Stimulated activated CD8-positive, alpha-beta memory T cell treated with anti-CD3 and anti-CD28 coated beads, Interleukin-4, amount 100 ng/mL, for 4 hours (primary cell): ENCODE measurements around the gene WRNIP1.

Experiments
- DNase-seq, 2 donors: peaks; one replicate each; pipeline ENCODE4 v3.0.0-alpha.2; 2020; ENCODE audit warnings: low read depth in 2 of 2, low spot score in 1 of 2

Gene WRNIP1

DNA sequence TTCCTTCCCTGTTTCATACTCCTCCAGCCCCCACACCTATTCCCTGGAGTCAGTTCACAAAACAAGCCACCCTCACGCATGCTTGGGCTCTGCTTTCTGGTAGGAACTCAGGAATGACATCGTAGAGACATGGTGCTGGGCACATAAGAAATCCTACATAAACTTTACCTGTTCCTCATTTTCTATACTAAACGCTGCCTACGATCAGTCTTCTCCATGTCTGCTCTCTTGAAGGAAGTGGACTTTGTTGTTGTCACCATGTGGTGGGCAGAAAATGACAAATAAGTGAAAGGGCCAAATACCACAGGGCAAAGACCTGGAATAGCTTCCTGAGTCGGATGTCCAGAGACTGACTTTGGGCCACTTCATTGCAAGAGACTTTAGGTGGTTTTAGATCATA is 24.6 kb upstream of the WRNIP1 start:
- DNase-seq = no peak

DNA sequence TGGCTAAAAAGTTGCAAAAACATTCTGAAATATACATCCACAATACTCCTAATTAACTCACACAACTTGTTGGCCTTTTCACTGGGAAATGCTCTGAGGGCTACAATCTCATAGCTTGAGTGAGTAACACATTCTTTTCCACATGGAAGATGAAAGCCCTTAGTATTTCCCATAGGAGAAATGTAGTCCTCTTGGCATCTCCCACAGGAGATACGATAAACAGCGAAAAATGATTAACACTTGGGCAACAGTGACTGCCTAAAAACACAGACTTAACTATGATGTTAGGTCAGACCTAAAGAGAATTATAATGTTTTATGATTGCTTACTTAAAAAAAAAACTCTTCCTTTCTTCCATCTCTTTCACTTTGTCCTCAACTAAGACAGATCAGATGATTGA is 23.4 kb upstream of the WRNIP1 start:
- no peak for DNase-seq

DNA sequence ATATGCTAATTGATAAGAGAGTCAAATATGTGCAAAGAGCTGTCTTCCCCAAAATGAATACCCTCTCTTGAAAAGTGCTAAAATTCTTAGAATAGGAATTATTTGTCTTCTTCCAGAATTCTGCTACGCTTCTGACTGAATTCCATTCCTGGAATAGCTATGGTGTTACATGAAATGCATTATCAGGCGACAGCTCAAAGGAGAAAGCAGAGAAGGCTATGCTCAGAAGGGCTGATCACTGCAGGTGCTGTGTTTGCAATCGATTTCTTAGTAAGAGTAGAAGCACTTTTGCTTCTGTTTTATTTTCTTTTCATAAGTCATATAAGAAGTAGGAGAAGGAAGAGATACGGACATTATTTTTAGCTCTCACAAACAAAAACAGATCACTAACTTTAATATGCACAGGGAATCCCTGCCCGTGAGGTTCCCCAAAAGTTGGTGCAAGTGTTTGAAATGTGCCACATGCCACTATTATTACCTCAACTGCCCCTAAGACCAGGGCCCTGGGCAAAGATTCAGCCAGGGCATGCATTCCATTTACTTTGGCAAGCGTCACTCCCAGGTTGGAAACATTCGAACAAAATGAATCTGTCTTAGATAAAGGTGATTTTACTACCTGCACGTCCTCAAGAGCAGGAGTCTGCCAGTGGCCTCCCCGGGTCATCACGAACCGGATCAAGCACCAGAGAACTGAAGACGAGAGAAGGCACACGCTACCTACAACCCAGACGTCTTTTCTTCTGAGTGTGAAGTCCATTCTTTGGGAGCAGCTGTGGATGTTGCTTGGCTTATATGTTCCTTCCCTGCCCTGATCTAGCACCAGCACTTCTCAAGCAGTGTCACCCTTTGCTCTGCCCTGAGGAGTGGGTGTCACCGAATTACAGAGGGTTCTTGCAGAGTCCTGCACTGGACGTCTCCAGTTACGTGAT is 21.6 kb upstream of the WRNIP1 start:
- no peak for DNase-seq

DNA sequence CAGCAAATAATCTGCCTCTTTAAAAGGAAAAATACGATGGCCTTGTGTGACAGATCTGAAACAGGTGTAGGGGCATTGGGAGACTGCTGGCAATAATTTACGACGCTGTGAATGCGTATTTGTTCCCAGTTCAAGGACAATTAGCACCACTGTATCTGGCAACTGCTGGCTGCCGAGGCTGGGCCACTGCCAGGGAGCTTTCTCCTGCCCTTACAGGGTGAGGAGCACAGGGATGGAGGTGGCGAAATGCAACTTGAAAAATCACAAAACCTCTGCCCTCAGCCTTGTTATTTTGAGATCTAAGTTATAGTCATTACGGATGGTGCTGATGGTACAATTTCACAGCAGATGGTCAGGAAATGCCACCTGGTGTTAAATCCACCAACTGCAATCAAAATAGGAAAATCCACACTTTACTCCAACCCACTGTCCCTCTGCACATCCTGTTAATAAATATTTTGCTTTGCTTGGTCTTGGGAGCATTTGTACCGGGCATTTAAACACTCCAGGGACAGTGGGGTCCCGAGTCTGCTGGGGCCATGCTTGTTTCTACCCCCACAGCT is 20.9 kb upstream of the WRNIP1 start:
- no peak for DNase-seq

DNA sequence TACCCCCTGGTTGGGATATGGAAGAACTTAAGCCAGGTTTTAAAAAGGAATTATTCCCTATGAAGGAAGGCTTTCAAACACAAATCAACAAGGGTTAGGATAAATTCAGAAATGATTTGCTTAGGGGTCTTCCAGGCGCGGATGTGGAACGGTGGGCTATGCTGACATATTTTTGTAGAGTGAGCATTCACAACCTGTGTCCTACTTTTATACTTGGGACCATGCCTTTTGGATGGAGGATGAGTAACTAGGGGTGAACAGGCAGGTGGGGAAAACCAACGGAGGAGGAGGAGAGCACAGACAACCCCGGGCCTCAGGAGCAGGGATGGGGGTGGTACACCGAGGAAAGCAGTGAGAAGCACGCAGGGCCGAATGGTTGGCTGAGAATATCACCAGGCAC is 20.4 kb upstream of the WRNIP1 start:
- no peak for DNase-seq

DNA sequence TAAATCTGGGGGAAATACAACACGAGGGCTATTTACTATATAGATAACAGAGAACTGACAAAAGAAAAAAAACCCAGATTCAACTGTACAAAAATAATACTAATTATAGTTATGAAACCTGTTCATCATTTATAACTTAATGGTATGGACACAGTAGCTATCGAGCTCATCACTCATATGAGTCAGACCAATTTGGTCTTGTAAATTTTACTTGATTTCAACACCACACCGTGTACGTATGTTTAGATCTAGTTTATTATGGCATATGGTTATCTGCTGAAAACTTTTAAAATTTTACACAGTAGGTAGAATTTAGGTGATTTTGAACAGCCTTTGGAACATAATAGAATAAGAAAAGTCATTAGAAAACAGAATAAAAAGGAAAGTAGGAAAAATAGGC is 19.9 kb upstream of the WRNIP1 start:
- DNase-seq = no peak

DNA sequence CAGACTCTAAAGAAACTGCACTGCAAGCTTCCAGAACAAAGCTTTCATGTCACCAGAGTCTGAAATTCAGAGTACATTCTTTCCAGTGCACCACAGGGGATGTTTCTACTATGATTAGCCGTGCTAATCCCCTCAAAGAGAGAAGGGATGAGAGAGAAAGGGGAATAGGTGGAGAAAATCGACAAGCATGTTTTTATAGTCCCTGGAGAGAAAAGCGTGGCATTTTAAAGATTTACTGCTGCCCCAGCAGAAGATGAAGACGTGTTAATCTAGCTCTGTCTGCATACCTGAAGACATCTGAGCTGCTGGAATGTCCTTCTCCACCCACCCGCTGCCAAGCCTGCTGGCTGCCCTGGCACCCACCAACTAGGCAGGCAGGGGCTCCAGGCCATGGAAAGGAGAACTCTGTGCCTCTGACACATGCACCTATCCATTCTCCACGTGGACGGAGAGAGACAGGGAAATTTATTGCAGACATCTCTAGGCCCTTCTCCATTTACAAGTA is 18.6 kb upstream of the WRNIP1 start:
- DNase-seq = no peak

DNA sequence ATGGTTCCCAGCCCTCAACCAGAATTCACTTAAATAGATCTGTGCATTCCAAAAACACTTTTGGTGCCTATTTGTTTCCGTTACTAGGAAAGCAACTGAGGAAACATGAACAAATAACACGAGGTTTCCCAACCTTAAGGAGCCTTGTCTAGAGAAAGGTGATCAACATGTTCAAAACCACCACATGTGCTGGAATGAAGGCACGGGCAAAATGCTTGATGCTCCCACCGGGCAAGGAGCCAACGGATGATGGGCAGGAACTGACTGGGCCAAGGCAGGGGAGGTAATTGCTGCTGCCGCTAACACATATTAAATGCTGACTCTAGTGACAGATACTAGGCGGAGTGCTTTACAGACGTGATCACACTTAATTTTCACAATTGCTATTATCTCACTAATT is 17.0 kb upstream of the WRNIP1 start:
- no peak for DNase-seq

DNA sequence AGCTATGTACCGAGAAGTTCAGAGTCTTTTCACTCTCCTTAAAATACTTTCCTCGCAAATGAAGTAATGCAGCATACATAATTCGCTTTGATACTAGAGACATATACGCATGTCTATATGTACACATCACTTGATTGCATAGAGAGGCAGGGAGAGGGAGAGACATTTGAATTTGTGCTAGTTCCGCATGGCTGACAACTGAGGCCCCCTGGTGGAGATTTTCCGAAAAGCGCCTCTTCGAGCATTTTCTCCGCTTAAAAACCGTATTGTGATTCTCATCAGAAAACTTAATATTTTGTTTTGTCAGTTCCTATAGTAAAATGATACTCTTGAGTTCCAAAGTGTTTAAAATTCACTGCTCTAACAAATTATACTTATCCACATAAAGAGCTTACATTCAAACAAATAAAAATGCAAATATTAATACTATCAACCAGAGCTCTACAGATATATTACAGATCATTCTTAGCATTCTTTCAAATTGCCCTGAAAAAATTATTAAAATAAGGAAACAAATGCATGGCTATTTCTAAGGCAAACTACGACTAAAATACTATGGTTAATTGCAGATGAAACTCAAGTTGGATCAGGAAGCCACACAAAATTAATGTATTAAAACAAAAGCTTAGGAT is 15.1 kb upstream of the WRNIP1 start:
- peak; percentile 27 to 51 for DNase-seq

DNA sequence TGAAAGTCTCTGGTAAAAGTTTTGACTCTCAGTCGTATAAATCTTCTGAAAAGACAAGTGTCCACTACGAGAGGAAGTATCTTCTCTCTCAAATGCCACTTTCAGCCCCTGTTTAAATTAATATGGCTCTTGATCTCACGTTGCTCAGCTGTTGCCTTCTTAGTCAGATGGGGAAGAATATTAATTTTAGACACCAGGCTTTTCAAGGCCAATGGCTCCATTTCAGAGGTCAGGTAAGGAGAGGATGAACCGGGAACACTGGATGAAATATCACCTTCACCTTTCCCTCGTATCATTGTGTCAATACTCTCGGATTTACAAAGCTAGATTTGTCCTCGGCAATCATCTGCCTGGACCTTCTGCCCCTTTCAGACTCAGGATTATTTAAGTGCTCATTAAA is 14.4 kb upstream of the WRNIP1 start, which contains the start of gene MYLK4:
MYLK4 (minus strand) TSS at position 91 of the 400 bp plus-strand sequence. CDS start 1,628 bp downstream, outside the sequence.
- DNase-seq = no peak

DNA sequence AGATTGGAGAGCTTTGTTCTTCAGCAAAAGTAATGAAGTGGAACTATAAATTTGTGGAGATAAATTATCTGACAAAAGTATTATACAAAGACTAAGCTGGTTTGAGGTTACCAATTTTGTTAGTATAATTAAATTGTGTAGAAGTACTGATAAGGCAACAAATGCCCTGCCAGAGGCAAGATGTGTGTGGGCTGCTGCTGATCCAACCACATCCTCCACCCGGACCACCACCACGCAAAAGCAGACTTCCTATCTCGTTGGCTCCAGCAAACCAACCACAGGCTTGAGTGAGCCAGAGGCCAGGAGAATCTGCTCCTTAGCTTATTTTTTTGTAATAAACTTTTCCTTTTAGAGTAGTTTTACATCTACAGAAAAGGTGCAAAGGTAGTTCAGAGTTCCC is 13.3 kb upstream of the WRNIP1 start:
- DNase-seq = no peak

DNA sequence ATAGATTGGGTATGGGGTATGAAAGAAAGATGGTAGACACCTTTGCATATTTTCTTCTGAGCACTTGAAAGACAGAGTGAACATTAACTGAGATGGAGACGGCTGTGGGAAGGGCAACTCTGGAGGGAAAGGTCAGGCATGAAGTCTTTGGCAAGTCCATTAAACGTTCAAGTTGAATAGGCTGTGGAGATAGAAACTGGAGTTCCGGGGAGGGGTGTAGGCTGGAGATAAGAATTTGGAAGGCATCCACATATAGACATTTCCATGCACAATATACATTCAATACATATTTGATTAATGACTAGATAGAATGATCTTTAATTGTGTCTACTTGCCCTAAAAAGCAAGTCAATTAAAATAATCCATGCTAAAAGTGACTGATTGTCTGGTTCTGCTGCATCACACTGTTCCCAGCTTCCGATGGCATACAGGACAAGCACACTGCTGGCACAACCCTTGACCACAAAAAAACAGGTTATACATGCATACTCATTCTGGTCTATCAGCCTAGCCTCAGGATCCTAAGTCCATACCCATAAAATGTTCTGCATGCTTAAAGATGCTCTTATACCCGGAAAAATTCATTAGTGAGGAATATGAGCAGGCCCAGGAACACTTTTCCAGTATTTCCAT is 12.6 kb upstream of the WRNIP1 start:
- no peak for DNase-seq

DNA sequence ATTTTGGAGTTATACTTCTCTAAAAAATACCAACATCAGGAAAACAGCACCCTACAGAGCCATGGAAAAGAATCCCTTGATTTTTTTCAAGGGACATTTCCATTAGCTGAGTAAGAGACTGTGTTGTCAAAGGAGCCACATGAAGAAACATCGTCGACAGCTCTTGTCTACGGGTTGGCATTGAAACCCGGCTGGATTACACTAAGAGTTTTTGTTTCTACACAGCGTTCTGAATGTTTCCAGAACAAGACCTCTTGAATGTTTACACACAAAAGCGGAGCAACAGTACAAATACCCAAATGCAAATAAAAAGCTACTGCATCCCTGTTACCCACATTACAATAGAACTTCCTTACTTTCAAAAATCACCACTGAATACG is 12.1 kb upstream of the WRNIP1 start:
- no peak for DNase-seq

DNA sequence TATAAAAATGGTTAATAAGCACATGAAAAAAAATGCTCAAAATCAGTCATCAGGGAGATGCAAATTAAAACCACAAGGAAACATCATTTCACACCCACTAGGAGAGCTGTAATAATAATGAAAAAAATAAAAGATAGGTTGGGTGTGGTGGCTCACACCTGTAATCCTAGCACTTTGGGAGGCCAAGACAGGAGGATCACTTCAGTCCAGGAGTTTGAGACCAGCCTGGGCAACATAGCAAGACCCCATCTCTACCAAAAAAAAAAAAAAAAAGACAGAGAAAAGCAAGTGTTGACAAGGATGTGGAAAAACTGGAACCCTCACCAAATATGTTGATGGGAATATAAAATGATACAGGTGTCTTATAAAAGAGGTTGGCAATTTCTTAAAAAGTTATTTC is 11.4 kb upstream of the WRNIP1 start:
- DNase-seq = no peak

DNA sequence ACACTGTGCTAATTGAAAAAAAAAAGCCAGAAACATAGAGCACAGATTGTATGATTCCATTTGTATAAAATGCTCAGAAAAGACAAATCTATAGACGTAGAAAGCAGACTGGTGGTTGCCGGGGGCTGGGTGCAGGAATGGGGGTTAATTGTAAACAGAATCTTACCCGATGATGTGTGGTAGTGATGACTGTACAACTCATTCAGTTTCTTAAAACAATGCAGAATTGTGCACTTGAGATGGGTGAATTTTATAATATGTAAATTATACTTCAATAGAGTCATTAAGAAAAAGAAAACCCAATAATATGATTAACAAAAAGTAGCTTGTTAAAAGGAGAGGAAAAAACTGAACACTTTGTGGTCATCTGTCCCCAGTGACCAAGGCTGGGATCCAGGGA is 10.8 kb upstream of the WRNIP1 start:
- DNase-seq = no peak

DNA sequence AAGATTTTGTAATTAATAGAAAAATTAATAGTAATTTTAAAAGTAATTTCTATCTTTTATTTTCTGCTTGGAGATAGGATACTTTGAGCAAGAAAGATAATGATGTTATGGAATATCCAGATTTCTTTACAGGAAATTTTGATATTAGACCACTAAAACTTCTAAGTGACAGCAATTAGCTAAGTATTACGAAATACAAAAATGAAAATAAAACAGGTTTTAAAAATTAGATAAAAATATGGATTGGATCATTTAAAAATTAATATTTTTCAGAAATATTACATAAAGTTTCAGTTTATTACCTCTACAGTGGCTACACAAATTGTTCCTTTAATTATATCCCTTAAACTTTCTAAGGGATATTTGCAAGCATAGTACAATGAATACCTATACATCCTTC is 10.3 kb upstream of the WRNIP1 start:
- no peak for DNase-seq

DNA sequence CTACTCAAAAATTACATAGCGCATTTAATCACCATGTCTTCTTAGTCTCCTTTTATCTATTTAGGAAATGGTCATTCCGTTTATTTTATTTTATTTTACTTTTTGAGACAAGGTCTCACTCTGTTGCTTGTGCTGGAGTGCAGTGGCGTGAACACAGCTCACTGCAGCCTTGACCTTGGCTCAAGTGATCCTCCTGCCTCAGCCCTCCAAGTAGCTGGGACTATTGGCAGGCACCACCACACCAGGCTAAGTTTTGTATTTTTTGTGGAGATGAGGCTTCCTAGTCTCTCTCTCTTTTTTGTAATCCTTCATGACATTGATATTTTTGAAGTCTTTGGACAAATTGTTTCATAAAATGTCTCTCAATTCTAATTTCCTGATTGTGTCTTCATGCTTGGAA is 9.7 kb upstream of the WRNIP1 start:
- no peak for DNase-seq

DNA sequence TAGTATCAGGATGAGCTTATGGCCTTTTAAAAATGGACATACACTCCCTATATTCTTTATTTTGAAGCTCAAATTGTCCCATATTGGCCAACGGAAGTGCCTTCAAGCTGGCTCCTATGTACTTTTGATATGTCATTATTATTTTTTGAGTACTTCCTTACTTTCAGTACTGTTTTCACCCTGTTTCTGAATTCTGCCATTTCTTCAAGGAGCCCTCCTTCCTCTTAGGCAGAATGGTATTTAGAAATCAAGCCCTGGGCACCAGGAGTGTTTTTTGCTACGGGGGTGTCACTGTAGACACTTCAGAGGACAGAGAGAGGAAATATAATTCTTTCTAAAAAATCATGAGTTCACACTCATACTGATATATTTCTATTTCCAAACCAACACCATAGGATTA is 9.0 kb upstream of the WRNIP1 start:
- no peak for DNase-seq

DNA sequence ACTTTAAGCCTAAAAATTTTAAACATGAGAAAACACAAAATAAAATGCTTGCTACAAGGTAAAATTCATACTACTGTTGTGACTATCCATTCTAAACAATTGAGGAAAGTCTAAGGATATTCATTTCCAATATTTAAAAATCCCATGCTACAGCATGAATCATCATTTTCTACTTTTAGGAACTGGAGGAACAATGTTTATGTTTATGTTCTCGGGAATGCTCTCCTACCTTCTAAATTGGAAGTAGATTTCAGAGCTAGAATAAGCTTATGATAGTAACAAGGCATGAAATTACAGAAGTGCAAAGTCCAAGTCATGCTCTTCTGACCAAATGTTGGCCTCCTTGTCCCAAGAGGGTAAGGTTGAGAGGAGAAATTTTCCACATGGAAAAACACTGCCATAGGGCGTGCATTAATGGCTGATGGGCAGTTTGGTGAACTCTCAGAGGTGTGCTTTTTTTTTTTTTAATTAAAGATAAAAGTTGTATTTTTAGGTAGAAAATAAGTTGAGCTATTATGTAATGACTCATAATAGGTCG is 8.4 kb upstream of the WRNIP1 start:
- DNase-seq = no peak

DNA sequence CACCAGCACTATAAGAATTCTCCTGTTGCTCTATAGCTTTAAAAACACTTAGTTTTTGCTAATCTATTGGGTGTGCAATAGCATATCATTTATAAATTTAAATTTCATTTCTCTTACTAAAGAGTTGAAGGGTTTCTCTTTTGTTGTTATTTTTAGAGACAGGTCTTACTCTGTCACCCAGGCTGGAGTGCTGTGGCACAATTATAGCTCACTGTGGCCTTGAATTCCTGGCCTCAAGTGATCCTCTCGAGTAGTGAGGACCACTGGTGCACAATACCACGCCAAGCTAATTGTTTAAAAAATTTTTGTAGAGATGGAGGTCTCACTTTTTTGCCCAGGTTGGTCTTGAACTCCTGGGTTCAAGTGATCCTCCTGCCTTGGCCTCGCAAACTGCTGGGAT is 6.2 kb upstream of the WRNIP1 start:
- no peak for DNase-seq
